ENCODE results near the gene GABRP.

DNA sequence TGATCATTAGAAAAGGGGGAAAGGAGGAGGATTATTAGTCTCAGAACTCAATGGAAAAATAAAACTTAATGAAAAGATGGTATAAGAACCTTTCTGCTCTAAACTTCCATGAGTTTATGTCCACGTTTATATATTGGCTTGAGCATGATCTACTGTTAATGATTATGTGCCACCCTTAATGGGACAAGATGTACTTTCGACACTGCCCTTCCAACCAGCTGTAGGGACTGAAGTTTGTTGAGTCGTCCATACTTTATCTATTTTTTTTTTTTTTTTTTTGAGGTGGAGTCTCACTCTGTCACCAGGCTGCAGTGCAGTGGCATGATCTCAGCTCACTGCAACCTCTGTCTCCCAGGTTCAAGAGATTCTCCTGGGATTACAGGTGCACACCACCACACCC is 25.0 kb upstream of the GABRP start:
- TF ChIP-seq, protein P1, sequence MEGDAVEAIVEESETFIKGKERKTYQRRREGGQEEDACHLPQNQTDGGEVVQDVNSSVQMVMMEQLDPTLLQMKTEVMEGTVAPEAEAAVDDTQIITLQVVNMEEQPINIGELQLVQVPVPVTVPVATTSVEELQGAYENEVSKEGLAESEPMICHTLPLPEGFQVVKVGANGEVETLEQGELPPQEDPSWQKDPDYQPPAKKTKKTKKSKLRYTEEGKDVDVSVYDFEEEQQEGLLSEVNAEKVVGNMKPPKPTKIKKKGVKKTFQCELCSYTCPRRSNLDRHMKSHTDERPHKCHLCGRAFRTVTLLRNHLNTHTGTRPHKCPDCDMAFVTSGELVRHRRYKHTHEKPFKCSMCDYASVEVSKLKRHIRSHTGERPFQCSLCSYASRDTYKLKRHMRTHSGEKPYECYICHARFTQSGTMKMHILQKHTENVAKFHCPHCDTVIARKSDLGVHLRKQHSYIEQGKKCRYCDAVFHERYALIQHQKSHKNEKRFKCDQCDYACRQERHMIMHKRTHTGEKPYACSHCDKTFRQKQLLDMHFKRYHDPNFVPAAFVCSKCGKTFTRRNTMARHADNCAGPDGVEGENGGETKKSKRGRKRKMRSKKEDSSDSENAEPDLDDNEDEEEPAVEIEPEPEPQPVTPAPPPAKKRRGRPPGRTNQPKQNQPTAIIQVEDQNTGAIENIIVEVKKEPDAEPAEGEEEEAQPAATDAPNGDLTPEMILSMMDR (IDR thresholded peaks at IDR 0.05): no peak
- no peak for TF ChIP-seq POLR2A (IDR thresholded peaks at IDR 0.05)

All from uterus (tissue), 2 donors.